Lower leg skin (tissue), 3 donors: Measurements from ENCODE around the gene RPRD1A.

Experiments used
- POLR2A ChIP-seq, 2 donors: fragments of 450-650 bp; IDR thresholded peaks; one replicate each; pipeline ENCODE4 v1.6.1; 2016 to 2017; ENCODE audit warnings: antibody characterized with exemption in 2 of 2, mild to moderate bottlenecking in 1 of 2, moderate library complexity in 1 of 2
- TF ChIP-seq, protein P1 (sequence below), 3 donors: fragments of 450-650 bp; IDR thresholded peaks; one replicate each; pipeline ENCODE4 v1.5.1; 2016; ENCODE audit warnings: antibody characterized with exemption in 3 of 3, mild to moderate bottlenecking in 3 of 3, moderate library complexity in 2 of 3

- TF ChIP-seq, protein P1, sequence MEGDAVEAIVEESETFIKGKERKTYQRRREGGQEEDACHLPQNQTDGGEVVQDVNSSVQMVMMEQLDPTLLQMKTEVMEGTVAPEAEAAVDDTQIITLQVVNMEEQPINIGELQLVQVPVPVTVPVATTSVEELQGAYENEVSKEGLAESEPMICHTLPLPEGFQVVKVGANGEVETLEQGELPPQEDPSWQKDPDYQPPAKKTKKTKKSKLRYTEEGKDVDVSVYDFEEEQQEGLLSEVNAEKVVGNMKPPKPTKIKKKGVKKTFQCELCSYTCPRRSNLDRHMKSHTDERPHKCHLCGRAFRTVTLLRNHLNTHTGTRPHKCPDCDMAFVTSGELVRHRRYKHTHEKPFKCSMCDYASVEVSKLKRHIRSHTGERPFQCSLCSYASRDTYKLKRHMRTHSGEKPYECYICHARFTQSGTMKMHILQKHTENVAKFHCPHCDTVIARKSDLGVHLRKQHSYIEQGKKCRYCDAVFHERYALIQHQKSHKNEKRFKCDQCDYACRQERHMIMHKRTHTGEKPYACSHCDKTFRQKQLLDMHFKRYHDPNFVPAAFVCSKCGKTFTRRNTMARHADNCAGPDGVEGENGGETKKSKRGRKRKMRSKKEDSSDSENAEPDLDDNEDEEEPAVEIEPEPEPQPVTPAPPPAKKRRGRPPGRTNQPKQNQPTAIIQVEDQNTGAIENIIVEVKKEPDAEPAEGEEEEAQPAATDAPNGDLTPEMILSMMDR (IDR thresholded peaks at IDR 0.05): no peak
- no peak for TF ChIP-seq POLR2A (IDR thresholded peaks at IDR 0.05)
These were observed 27.1 kb upstream of the RPRD1A start for GRCh38 chr18:36094431-36094830.
